IPS-18a (cell line): ENCODE data around the gene ORC2.
"Not testable (repeated sequence)": the region's sequence is repeated elsewhere in the genome, so short reads cannot be mapped to it uniquely, and the experiment has no call there.

ENCODE experiments used
- H3K27ac ChIP-seq: one replicate; pipeline ENCODE4 v1.5.1; 2013; ENCODE audit warnings: low read length
- H3K27me3 ChIP-seq: one replicate; pipeline ENCODE4 v1.6.1; 2013; ENCODE audit warnings: mild to moderate bottlenecking, low read length; ENCODE audit not compliant: control insufficient read depth, insufficient read depth
- H3K36me3 ChIP-seq: one replicate; pipeline ENCODE4 v1.6.1; 2013; ENCODE audit warnings: low read depth, low read length; ENCODE audit not compliant: control insufficient read depth
- H3K4me1 ChIP-seq: one replicate; pipeline ENCODE4 v1.6.1; 2013; ENCODE audit warnings: low read depth, low read length; ENCODE audit not compliant: control insufficient read depth
- H3K4me3 ChIP-seq: one replicate; pipeline ENCODE4 v1.5.1; 2013; ENCODE audit warnings: low read length
- H3K9ac ChIP-seq: one replicate; pipeline ENCODE4 v1.6.1; 2013; ENCODE audit warnings: mild to moderate bottlenecking, low read length, moderate library complexity
- H3K9me3 ChIP-seq: one replicate; pipeline ENCODE4 v1.6.1; 2013; ENCODE audit warnings: low read depth, low read length; ENCODE audit not compliant: control insufficient read depth

ORC2 gene

DNA sequence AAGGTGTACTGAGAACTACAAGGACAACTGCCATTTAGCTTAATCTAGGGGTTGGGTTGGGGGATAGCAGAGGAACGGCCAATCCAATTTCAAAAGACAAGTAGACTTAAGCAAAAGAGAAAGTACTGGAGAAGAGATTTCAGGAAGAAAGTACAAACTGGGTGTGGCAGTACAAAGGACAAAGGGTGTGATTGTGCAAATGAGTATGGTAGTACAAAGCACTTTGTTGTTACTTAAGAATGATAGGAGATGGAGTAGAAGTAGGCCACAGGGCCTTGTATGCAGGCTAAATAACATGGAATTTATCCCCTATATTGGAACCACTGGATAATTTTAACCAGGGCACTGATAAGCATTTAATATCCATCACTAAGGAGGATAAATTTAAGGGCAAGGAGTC, 4.7 kb upstream of the ORC2 start:
- no peak overlapping the region for H3K4me3 ChIP-seq
- H3K9me3 ChIP-seq = no peaks in the 10 kb centered on the region
- H3K36me3 ChIP-seq = no peaks in the 10 kb centered on the region
- H3K9ac ChIP-seq = no peak overlapping the region
- H3K27ac ChIP-seq = no peak overlapping the region
- no peaks in the 10 kb centered on the region for H3K27me3 ChIP-seq
- H3K4me1 ChIP-seq = no peaks in the 10 kb centered on the region

- Histone ChIP-seq H3K4me1 (peaks cover 7% of the 10 kb centered on the region), H3K36me3 (no peaks in the 10 kb centered on the region), H3K27ac (no peak overlapping the region), H3K9me3 (no peaks in the 10 kb centered on the region), H3K9ac (no peak overlapping the region), H3K27me3 (no peaks in the 10 kb centered on the region), H3K4me3 (no peak overlapping the region)
Measured at GRCh38 chr2:200966770-200967169, 3.3 kb upstream of the ORC2 start.

- Histone ChIP-seq H3K4me1 (peaks cover 7% of the 10 kb centered on the region), H3K4me3 (peak overlapping the region; percentile 88)
Measured at GRCh38 chr2:200964498-200964897, 1.0 kb upstream of the ORC2 start.

DNA sequence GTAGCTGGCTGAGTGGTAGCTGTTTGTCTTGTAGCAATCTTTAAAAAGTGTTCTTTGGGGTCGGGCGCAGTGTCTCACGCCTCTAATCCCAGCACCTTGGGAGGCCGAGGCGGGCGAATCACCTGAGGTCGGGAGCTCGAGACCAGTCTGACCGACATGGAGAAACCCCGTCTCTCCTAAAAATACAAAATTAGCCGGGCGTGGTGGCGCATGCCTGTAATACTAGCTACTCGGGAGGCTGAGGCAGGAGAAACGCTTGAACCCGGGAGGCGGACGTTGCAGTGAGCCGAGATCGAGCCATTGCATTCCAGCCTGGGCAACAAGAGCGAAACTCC, 425 bp upstream of the ORC2 start:
- H3K9me3 ChIP-seq, H3K4me1 ChIP-seq, H3K36me3 ChIP-seq, H3K27me3 ChIP-seq: not testable (repeated sequence)
- peak overlapping the region; percentile 79 for H3K9ac ChIP-seq
- H3K27ac ChIP-seq = peak overlapping the region; percentile 4
- peak overlapping the region; percentile 88 for H3K4me3 ChIP-seq

More at GRCh38 chr2:200964498-200964897, 1.0 kb upstream of the ORC2 start:
- Histone ChIP-seq H3K27ac (no peak overlapping the region), H3K9me3 (no peaks in the 10 kb centered on the region), H3K36me3 (no peaks in the 10 kb centered on the region), H3K9ac (peak overlapping the region; percentile 79), H3K27me3 (no peaks in the 10 kb centered on the region)

GRCh38 chr2:200962811-200963123, 693 bp downstream of the ORC2 start:
- Histone ChIP-seq H3K27ac (peak overlapping the region; percentile 29), H3K27me3 (no peaks in the 10 kb centered on the region), H3K9me3 (no peaks in the 10 kb centered on the region), H3K36me3 (peaks cover 10% of the 10 kb centered on the region), H3K4me3 (peak overlapping the region; percentile 88), H3K4me1 (peaks cover 7% of the 10 kb centered on the region), H3K9ac (peak overlapping the region; percentile 79)

DNA sequence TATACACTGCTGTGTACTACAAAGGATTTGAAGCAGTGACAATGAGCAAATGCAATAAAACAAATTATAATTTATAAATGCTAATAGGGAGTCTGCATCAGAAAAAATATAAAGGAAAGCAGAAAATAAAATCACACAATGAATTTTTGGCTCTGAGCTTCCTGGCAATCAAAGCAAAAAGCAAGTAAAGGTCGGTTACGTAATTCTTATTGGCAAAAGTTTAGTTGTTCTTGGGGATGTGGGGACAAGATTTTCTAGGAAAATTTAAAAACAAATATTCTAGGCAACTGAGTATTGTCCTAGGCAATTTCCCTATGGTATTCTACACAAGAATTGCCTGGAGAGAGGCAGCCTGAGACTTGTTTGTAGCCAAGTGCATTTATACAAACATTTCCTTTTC, 1.8 kb downstream of the ORC2 start:
- no peak overlapping the region for H3K27ac ChIP-seq
- H3K9ac ChIP-seq = peak overlapping the region; percentile 79
- peaks cover 17% of the 10 kb centered on the region for H3K36me3 ChIP-seq
- peaks cover 7% of the 10 kb centered on the region for H3K4me1 ChIP-seq
- peak overlapping the region; percentile 88 for H3K4me3 ChIP-seq
- no peaks in the 10 kb centered on the region for H3K27me3 ChIP-seq
- no peaks in the 10 kb centered on the region for H3K9me3 ChIP-seq

DNA sequence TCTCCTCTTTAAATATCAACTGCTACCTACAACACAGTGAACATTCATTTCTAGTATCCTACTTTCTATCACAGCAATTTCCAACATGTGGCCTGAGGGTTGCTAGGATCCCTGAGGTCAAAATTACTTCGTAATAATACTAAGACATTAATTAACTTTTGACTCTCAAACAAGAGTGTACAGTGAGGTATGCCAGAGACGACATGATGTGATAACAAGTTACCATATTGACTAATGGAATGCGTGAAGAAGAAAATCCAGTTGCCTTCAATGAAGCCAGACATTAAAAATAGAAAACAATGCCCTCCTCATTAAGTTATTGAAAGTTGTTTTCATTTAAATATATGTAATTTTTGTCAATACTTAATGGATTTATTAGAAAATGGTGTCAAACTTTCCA, 13.1 kb downstream of the ORC2 start:
- peaks cover 62% of the 10 kb centered on the region for H3K36me3 ChIP-seq
- H3K27ac ChIP-seq = no peak overlapping the region
- no peaks in the 10 kb centered on the region for H3K27me3 ChIP-seq
- H3K4me3 ChIP-seq = no peak overlapping the region
- no peaks in the 10 kb centered on the region for H3K9me3 ChIP-seq
- H3K4me1 ChIP-seq = no peaks in the 10 kb centered on the region
- no peak overlapping the region for H3K9ac ChIP-seq

DNA sequence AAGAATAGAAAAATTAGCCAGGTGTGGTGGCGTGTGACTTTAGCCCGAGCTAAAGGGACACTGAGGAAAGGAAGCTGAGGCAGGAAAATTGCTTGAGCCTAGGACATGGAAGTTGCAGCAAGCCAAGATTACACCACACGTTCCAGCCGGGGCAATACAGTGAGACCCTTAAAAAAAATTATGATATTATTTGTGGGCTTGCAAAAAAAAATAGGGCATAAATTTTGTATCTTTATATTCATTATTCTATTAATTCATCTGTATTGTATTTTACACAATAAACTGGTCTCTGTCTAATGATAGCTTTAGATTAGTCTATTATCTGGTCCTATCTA, 18.1 kb downstream of the ORC2 start:
- Histone ChIP-seq H3K4me3 (no peak overlapping the region), H3K4me1 (no peaks in the 10 kb centered on the region), H3K27me3 (no peaks in the 10 kb centered on the region), H3K27ac (no peak overlapping the region), H3K36me3 (peaks cover 66% of the 10 kb centered on the region), H3K9ac (no peak overlapping the region), H3K9me3 (no peaks in the 10 kb centered on the region)

- Histone ChIP-seq H3K27ac (no peak overlapping the region), H3K4me3 (no peak overlapping the region), H3K9ac (no peak overlapping the region), H3K27me3 (no peaks in the 10 kb centered on the region), H3K36me3 (peaks cover 71% of the 10 kb centered on the region), H3K9me3 (no peaks in the 10 kb centered on the region), H3K4me1 (no peaks in the 10 kb centered on the region)
Measured at GRCh38 chr2:200944467-200945394, 18.7 kb downstream of the ORC2 start.

DNA sequence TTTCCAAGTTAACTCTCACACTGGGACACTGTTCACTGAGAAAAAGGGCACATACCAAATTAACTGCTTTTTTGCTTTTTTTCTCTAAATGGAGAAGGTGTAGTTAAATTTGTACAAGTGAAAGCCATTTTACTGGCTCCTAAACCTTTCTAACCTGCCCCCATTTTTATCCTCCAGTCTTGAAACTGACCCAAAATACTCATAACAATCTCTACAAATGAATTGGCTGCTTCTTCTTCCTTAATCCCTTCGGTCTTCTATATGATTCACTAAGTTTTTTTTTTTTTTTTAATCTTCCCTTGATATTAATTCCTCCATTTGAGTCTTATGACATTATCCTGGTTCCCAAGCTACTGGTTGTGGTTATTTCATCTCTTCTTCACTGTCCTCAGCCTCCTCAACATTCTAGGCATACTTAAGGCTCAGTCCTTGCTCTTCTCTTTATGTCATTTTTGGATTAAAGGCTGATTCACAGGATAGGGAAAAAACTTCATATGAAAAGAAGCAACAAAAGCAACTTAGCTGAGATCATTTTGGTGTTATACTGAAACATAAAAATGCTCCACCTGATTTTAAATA, 19.8 kb downstream of the ORC2 start:
- H3K9me3 ChIP-seq = no peaks in the 10 kb centered on the region
- no peak overlapping the region for H3K9ac ChIP-seq
- no peaks in the 10 kb centered on the region for H3K4me1 ChIP-seq
- H3K36me3 ChIP-seq = peaks cover 74% of the 10 kb centered on the region
- H3K27ac ChIP-seq = no peak overlapping the region
- H3K27me3 ChIP-seq = no peaks in the 10 kb centered on the region
- H3K4me3 ChIP-seq = no peak overlapping the region

DNA sequence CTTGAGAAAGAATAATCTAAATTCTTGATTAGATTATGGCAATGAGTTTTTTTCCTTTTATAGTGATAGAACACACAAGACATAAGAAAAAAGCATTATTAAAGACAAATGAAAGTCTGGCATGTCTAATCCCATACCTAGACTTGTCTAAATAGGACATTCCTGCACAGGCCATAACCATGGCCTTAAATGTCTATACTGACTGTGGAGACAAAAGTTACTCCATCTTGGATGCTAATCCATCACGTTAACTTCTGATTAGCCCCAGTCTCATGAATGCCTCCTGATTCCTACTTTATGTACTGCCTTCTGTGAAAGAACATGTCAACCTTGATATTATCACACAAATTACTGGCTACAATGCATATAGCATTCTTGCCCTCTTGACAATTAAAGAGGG, 23.6 kb downstream of the ORC2 start:
- Histone ChIP-seq H3K9ac (no peak overlapping the region), H3K36me3 (peaks cover 89% of the 10 kb centered on the region), H3K27me3 (no peaks in the 10 kb centered on the region), H3K4me1 (no peaks in the 10 kb centered on the region), H3K4me3 (no peak overlapping the region), H3K9me3 (no peaks in the 10 kb centered on the region), H3K27ac (no peak overlapping the region)
